ENCODE measurements around the gene RMI2. TPM values are rescaled to one million over a fixed set of nuclear protein-coding genes. Genes with fewer than 3 reads are reported as not detected.

RMI2 gene
- total RNA-seq, 1 donor from 2014 or later: 10.5 TPM

DNA sequence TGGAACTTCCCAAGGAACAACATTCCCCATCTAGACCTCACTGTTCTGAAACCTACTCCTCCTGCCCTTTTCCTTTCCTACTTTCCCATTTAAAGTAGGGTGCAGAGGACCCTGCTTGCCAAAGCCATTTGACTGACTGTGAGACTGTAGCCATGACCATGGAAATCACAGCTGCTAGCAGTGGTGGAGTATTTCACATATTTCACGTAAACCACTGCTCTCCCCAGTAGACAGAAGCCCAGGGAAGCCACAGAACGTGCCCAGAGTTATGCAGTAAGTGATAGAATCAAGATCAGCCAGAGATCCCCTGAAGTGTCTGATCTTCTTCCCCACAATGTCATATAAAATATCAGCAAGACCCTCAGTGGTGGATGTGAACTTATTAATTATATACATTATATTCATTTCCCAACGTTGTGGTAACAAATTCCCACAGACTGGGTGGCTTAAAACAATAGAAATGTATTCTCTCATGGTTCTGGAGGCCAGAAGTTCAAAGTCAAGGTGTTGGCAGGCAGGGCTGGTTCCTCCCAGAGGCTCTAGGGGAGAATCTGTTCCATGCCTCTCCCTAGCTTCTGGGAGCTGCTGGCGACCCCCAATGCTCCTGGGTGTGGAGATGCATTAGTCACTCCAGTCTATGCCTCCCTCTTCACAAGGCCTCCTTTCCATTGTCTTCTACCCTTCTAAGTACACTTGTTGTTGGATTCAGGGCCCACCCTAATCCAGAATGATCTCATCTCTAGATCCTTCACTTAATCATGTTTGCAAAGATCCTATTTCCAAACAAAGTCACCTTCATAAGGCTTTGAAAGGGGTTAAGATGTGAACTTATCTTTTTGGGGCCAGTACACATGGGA lies 43.4 kb upstream of the RMI2 start:
- peaks cover 5% of the 10 kb centered on the region for H3K27me3 Mint-ChIP-seq (ENCODE audit: unreplicated experiment)

GRCh38 chr16:11302977-11303376 lies 42.3 kb upstream of the RMI2 start:
- no peaks in the 10 kb centered on the region for H3K9me3 Mint-ChIP-seq (ENCODE audit: unreplicated experiment)
- no peak overlapping the region for H3K4me3 Mint-ChIP-seq (ENCODE audit: unreplicated experiment)
- peaks cover 8% of the 10 kb centered on the region for H3K27me3 Mint-ChIP-seq (ENCODE audit: unreplicated experiment)
- no peak for DNase-seq (ENCODE audit: low spot score)
- H3K4me1 Mint-ChIP-seq (ENCODE audit: unreplicated experiment): no peaks in the 10 kb centered on the region
- H3K36me3 Mint-ChIP-seq (ENCODE audit: low read depth, unreplicated experiment): no peaks in the 10 kb centered on the region
- no peak overlapping the region for H3K27ac Mint-ChIP-seq (ENCODE audit: unreplicated experiment)
- TF ChIP-seq, protein P1, sequence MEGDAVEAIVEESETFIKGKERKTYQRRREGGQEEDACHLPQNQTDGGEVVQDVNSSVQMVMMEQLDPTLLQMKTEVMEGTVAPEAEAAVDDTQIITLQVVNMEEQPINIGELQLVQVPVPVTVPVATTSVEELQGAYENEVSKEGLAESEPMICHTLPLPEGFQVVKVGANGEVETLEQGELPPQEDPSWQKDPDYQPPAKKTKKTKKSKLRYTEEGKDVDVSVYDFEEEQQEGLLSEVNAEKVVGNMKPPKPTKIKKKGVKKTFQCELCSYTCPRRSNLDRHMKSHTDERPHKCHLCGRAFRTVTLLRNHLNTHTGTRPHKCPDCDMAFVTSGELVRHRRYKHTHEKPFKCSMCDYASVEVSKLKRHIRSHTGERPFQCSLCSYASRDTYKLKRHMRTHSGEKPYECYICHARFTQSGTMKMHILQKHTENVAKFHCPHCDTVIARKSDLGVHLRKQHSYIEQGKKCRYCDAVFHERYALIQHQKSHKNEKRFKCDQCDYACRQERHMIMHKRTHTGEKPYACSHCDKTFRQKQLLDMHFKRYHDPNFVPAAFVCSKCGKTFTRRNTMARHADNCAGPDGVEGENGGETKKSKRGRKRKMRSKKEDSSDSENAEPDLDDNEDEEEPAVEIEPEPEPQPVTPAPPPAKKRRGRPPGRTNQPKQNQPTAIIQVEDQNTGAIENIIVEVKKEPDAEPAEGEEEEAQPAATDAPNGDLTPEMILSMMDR (IDR thresholded peaks at IDR 0.05; ENCODE audit: unreplicated experiment): no peak

More for the DNA sequence above, 43.4 kb upstream of the RMI2 start:
- Mint-ChIP-seq H3K4me3 (ENCODE audit: unreplicated experiment) (no peak overlapping the region), H3K36me3 (ENCODE audit: low read depth, unreplicated experiment) (no peaks in the 10 kb centered on the region), H3K27ac (ENCODE audit: unreplicated experiment) (no peak overlapping the region), H3K9me3 (ENCODE audit: unreplicated experiment) (no peaks in the 10 kb centered on the region), H3K4me1 (ENCODE audit: unreplicated experiment) (peaks cover 3% of the 10 kb centered on the region)
- no peak for DNase-seq (ENCODE audit: low spot score)
- TF ChIP-seq, protein P1 (IDR thresholded peaks at IDR 0.05; ENCODE audit: unreplicated experiment): no peak

- no peak overlapping the region for H3K27ac Mint-ChIP-seq (ENCODE audit: unreplicated experiment)
- H3K4me1 Mint-ChIP-seq (ENCODE audit: unreplicated experiment): no peaks in the 10 kb centered on the region
- H3K9me3 Mint-ChIP-seq (ENCODE audit: unreplicated experiment): no peaks in the 10 kb centered on the region
- no peak for DNase-seq (ENCODE audit: low spot score)
- H3K27me3 Mint-ChIP-seq (ENCODE audit: unreplicated experiment): peaks cover 8% of the 10 kb centered on the region
- H3K36me3 Mint-ChIP-seq (ENCODE audit: low read depth, unreplicated experiment): no peaks in the 10 kb centered on the region
- no peak overlapping the region for H3K4me3 Mint-ChIP-seq (ENCODE audit: unreplicated experiment)
- TF ChIP-seq, protein P1 (IDR thresholded peaks at IDR 0.05; ENCODE audit: unreplicated experiment): no peak
Measured at GRCh38 chr16:11303405-11304138, 41.7 kb upstream of the RMI2 start.

DNA sequence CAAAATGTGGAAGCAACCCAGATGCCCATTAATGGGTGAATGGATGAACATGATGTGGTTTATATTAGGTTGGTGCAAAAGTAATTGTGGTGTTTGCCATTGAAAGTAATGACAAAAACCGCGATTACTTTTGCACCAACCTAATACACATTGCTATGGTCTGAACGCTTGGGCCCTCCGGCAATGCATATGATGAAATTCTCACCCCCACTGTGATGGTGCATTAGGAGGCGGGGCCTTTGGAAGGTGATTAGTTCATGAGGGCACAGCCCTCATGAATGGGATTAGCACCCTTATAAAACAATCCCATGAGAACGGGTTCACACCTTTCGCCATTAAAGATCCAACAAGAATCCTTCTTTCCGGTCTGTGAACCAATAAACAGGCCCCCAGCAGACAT lies 38.9 kb upstream of the RMI2 start:
- Mint-ChIP-seq H3K4me1 (ENCODE audit: unreplicated experiment) (peaks cover 9% of the 10 kb centered on the region), H3K9me3 (ENCODE audit: unreplicated experiment) (no peaks in the 10 kb centered on the region), H3K27me3 (ENCODE audit: unreplicated experiment) (peaks cover 11% of the 10 kb centered on the region), H3K27ac (ENCODE audit: unreplicated experiment) (no peak overlapping the region), H3K36me3 (ENCODE audit: low read depth, unreplicated experiment) (no peaks in the 10 kb centered on the region), H3K4me3 (ENCODE audit: unreplicated experiment) (no peak overlapping the region)
- TF ChIP-seq, protein P1 (IDR thresholded peaks at IDR 0.05; ENCODE audit: unreplicated experiment): no peak
- DNase-seq (ENCODE audit: low spot score): no peak
